Bronchial epithelial cell (primary cell): Measurements from ENCODE around the gene SBNO2. TPM values are rescaled to one million over a fixed set of nuclear protein-coding genes. Genes with fewer than 3 reads are reported as not detected.

Experiments used
- DNase-seq: peaks from one replicate; pipeline ENCODE4 v3.0.0-alpha.2; 2010; ENCODE audit warnings: low read depth
- FAIRE-seq: peaks from 2 replicates; lab custom pipeline; 2011; peaks lifted over from hg19 to GRCh38; lab: Jason Lieb, UNC
- H3K27me3 ChIP-seq: 2 replicates; pipeline ENCODE4 v1.5.1; 2011; ENCODE audit warnings: low read length; ENCODE audit not compliant: control insufficient read depth, insufficient read depth
- H3K36me3 ChIP-seq: 2 replicates; pipeline ENCODE4 v1.5.1; 2011; ENCODE audit warnings: low read length; ENCODE audit not compliant: control insufficient read depth, insufficient read depth
- H3K4me3 ChIP-seq: 2 replicates; pipeline ENCODE4 v1.5.1; 2011; ENCODE audit warnings: mild to moderate bottlenecking, low read depth, low read length, control low read depth
- total RNA-seq: library from RNA; depleted of rRNA; stranded (reverse); fragments of >200 nt; gene quantifications from 2 replicates; pipeline ENCODE4 v1.2.1, GENCODE V29; 2014
- TF ChIP-seq, protein P1 (sequence below): IDR thresholded peaks from 2 replicates; pipeline ENCODE4 v1.5.1; 2011; ENCODE audit warnings: mild to moderate bottlenecking, moderate library complexity, low read length, control low read depth, inconsistent platforms; ENCODE audit not compliant: insufficient read depth, severe bottlenecking

The SBNO2 gene
- total RNA-seq, 1 donor from 2014 or later: 16.8 TPM

DNA sequence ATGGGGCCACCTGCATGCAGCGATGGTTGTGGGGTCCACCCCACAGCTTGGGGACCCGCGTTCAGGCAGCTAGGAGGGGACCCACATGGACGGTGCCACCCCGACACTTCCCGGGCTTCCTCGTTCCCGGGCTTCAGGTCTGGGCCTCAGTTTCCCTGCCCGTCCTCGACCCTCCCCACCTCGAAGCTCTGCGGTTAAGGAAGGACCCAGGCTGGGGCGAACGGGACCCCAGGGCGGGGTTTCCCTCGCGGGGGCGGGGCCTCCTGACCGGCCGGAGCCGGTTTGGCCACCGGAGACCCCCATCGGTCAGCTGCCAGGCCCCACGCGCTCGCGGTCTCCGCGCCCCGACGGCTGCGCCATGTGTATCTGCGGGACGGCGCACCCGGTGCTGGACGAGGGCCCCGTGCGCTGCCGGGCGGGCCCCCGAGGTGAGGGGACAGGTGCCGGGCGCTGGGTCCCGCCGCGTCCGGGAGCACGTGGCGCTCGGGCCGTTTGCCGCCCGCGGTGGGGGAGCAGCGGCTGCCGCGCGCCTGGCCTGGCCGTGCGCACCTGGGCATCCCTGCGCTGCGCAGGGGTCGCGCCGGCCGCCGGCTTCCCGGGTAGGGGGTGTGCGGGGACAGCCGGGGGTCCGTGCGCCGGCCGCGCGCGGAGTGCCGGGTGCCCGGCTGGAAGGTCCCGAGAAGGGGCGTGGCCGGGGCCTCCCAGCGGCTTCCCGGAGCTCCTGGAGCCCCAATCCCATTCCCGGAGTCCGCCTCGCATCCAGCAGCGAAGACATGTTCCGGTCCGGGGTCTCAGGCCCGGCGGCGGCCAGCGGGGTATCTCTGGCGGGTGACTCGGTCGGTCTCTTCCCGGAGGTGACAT is 102.9 kb downstream of the SBNO2 start:
- FAIRE-seq: no peak
- Histone ChIP-seq H3K4me3 (peak overlapping the region; percentile 8), H3K27me3 (peaks cover 5% of the 10 kb centered on the region), H3K36me3 (no peaks in the 10 kb centered on the region)
- DNase-seq: no peak
- TF ChIP-seq, protein P1, sequence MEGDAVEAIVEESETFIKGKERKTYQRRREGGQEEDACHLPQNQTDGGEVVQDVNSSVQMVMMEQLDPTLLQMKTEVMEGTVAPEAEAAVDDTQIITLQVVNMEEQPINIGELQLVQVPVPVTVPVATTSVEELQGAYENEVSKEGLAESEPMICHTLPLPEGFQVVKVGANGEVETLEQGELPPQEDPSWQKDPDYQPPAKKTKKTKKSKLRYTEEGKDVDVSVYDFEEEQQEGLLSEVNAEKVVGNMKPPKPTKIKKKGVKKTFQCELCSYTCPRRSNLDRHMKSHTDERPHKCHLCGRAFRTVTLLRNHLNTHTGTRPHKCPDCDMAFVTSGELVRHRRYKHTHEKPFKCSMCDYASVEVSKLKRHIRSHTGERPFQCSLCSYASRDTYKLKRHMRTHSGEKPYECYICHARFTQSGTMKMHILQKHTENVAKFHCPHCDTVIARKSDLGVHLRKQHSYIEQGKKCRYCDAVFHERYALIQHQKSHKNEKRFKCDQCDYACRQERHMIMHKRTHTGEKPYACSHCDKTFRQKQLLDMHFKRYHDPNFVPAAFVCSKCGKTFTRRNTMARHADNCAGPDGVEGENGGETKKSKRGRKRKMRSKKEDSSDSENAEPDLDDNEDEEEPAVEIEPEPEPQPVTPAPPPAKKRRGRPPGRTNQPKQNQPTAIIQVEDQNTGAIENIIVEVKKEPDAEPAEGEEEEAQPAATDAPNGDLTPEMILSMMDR: no peak

DNA sequence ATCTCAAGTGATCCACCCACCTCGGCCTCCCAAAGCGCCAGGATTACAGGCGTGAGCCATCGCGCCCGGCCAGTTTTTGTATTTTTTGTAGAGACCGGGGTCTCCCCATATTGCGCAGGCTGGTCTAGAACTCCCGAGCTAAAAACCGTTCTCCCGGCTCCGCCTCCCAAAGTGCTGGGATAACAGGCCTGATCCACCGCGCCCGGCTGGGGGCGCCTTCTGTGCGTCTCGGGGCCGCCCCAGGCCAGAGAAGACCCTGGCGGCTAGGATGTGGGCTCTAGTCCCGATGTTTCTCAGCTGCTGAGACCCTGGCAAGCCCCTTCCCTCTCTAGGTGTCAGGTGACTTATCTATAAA is 103.5 kb downstream of the SBNO2 start:
- FAIRE-seq (no peak), DNase-seq (no peak)
- TF ChIP-seq, protein P1: peak; percentile 32
- H3K4me3 ChIP-seq: no peak overlapping the region
- peaks cover 5% of the 10 kb centered on the region for H3K27me3 ChIP-seq
- no peaks in the 10 kb centered on the region for H3K36me3 ChIP-seq

DNA sequence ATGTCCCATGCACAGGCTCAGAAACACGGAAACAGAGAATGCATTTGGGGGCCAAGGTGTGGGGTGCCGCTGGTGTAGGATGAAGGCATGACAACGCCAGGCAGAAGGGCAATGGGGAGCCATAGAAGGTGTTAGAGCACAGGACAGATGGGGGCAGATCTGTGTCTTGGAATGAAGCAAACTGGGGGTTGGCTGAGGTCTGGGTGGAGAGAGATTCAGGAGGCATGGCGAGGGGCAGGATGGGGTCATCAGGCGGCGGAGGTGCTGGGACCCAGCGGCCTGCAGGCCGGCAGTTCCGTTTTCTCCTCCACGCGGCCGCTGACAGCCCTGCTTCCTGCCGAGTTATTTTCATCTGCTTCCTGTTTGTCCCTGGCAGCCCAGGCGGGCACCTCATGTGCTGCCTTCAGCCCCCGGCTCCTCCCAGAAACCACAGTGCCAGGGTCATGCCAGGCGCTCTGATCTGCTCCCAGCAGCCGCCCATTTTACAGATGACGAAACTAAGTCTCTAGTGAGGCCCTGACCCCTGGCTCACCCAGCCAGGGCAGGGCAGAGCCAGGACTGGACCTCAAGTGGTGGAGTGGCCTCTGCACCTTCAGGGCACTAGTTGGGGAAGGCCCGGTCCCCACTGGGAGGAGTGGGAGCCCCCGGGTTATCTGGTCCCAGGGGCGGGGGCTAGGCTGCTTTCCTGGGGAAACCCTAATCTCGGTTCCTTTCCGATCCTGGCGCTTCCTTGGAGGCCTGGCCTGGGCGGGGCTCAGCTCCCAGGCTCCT is 104.9 kb downstream of the SBNO2 start:
- TF ChIP-seq, protein P1: no peak
- H3K36me3 ChIP-seq: no peaks in the 10 kb centered on the region
- peaks cover 5% of the 10 kb centered on the region for H3K27me3 ChIP-seq
- no peak for DNase-seq
- no peak overlapping the region for H3K4me3 ChIP-seq
- no peak for FAIRE-seq

DNA sequence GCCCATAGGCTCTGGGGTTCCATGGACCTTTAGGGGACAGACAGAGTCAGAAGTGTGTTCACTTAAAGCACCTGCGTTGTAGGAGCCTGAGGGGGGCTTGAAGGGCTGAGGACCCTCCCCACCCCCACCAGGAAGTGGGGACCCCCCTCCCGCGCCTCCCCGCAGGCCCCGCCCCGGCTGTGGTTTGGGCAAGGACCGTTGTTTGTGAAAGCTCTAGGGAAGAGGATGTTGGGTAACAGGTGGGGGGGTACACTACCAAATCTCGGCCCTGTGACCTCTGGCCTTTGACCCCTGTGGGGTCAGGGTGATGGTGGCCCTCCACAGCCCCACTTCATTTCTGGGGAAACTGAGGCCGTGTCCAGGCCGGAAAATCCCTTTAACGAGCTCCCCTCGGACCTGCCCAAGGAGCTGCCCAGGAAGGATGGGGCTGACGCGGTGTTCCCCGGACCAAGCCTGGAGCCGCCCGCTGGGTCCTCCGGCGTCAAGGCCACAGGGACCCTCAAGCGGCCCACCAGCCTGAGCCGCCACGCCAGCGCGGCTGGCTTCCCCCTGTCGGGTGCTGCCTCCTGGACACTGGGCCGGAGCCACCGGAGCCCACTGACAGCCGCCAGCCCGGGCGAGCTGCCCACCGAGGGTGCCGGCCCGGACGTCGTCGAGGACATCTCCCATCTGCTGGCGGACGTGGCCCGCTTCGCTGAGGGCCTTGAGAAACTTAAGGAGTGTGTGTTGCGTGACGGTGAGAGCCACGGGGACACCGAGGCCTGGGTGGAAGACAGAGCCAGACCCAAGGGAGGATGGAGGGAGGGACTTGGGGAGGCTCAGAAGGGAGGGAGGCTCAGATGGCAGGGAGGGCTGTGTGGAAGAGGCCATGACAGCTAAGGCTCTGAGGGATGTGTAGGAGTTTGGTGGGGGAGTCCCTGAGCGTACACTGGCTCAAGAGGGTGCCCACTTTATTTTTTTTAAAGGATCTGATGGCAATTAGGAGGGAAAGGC is 105.8 kb downstream of the SBNO2 start:
- DNase-seq (no peak), FAIRE-seq (peak; percentile 58)
- Histone ChIP-seq H3K27me3 (peaks cover 5% of the 10 kb centered on the region), H3K4me3 (no peak overlapping the region), H3K36me3 (no peaks in the 10 kb centered on the region)
- TF ChIP-seq, protein P1: no peak

DNA sequence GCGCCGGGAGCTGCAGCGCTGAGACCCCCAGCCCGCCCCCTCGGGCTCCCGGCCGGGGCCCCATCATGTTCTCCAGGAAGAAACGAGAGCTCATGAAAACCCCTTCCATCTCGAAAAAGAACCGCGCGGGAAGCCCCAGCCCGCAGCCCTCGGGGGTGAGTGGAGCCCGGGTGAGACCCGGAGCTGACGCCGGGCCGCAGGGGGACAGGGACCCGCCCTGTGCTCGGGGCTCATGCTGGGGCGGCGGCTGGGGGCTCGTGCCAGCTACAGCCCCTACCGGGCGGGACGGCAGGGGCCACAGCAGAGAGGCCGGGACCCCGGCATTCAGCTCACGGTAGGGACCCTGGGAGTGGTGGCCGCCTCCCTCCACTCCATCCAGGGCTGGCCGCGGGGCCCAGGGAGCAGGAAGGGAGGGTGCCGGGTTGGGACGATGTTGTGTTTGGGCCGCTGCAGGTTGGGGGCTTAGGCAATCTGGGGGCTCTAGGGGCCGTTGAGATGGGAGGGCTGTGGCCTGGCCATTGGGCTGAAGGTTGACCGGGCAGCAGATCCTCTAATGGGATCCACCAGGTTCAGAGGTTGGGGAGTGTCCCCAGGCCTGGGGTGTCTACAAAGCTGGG is 106.6 kb downstream of the SBNO2 start:
- DNase-seq (no peak), FAIRE-seq (no peak)
- TF ChIP-seq, protein P1: no peak

More for the DNA sequence above, 106.6 kb downstream of the SBNO2 start:
- Histone ChIP-seq H3K27me3 (peaks cover 5% of the 10 kb centered on the region), H3K4me3 (peak overlapping the region; percentile 27), H3K36me3 (no peaks in the 10 kb centered on the region)
